ENCODE measurements around the gene RNF149.
A peak's percentile ranks its signal among the peaks of the same experiment; 100 is the strongest.

RNF149 gene

GRCh38 chr2:101337877-101338276, 29.4 kb upstream of the RNF149 start:
- no peak for TF ChIP-seq MYC (IDR thresholded peaks at IDR 0.05; ENCODE audit: low read depth, low read length)
- TF ChIP-seq, protein P1, sequence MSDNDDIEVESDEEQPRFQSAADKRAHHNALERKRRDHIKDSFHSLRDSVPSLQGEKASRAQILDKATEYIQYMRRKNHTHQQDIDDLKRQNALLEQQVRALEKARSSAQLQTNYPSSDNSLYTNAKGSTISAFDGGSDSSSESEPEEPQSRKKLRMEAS (IDR thresholded peaks at IDR 0.05; ENCODE audit: low read depth, low read length) = no peak
- no peak for TF ChIP-seq CTCF (IDR thresholded peaks at IDR 0.05; ENCODE audit: low read depth, low read length)
- TF ChIP-seq POLR2A (IDR thresholded peaks at IDR 0.05; ENCODE audit: extremely low read depth, insufficient read length) = no peak

GRCh38 chr2:101332885-101333766, 24.6 kb upstream of the RNF149 start:
- TF ChIP-seq MYC (IDR thresholded peaks at IDR 0.05; ENCODE audit: low read depth, low read length) (no peak), POLR2A (IDR thresholded peaks at IDR 0.05; ENCODE audit: extremely low read depth, insufficient read length) (no peak), CTCF (IDR thresholded peaks at IDR 0.05; ENCODE audit: low read depth, low read length) (no peak)
- TF ChIP-seq, protein P1 (IDR thresholded peaks at IDR 0.05; ENCODE audit: low read depth, low read length) = no peak
- DNase-seq (ENCODE audit: low read depth) = no peak
- H3K4me3 ChIP-seq (ENCODE audit: low read depth, low read length) = no peak overlapping the region

More at GRCh38 chr2:101337877-101338276, 29.4 kb upstream of the RNF149 start:
- no peak for DNase-seq (ENCODE audit: low read depth)
- H3K4me3 ChIP-seq (ENCODE audit: low read depth, low read length) = no peak overlapping the region

GRCh38 chr2:101331202-101331601, 22.7 kb upstream of the RNF149 start:
- no peak overlapping the region for H3K4me3 ChIP-seq (ENCODE audit: low read depth, low read length)
- no peak for DNase-seq (ENCODE audit: low read depth)
- TF ChIP-seq POLR2A (IDR thresholded peaks at IDR 0.05; ENCODE audit: extremely low read depth, insufficient read length) (no peak), MYC (IDR thresholded peaks at IDR 0.05; ENCODE audit: low read depth, low read length) (no peak), CTCF (IDR thresholded peaks at IDR 0.05; ENCODE audit: low read depth, low read length) (no peak)
- TF ChIP-seq, protein P1 (IDR thresholded peaks at IDR 0.05; ENCODE audit: low read depth, low read length) = no peak

DNA sequence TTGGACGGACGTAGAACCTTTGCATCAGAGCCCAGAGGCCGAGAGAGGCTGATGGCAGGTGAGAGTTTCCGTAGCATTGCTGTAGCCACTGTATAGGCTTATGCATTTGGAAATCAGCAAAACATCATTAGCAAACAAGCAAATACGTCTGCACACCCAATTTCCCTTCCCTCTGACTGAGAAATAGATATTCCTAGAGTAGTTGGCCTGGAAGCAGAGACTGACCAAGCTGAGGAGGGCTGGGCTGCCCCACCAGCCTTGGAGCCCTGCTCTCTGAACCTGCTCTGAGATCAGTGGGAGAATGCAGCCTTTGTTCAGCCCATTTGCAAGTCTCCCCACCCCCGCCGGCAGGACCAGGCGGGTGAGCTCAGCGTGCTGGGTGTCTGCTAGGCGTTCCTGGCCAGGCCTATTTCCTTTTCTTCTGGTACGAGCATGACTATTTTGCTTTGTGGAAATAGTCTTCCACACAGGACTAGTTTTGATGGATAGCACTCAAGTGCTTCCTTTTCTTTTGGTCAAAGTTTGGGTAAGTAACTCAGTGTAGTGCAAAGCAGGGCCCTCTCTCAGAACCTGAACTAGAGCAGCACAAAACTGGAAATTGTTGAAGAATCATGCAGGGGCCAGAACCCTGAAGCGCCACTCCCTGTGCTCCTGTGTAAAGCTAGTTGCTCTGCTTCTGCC, 21.9 kb upstream of the RNF149 start:
- DNase-seq (ENCODE audit: low read depth) = no peak
- TF ChIP-seq POLR2A (IDR thresholded peaks at IDR 0.05; ENCODE audit: extremely low read depth, insufficient read length) (no peak), MYC (IDR thresholded peaks at IDR 0.05; ENCODE audit: low read depth, low read length) (no peak), CTCF (IDR thresholded peaks at IDR 0.05; ENCODE audit: low read depth, low read length) (no peak)
- TF ChIP-seq, protein P1 (IDR thresholded peaks at IDR 0.05; ENCODE audit: low read depth, low read length) = no peak
- H3K4me3 ChIP-seq (ENCODE audit: low read depth, low read length) = no peak overlapping the region

DNA sequence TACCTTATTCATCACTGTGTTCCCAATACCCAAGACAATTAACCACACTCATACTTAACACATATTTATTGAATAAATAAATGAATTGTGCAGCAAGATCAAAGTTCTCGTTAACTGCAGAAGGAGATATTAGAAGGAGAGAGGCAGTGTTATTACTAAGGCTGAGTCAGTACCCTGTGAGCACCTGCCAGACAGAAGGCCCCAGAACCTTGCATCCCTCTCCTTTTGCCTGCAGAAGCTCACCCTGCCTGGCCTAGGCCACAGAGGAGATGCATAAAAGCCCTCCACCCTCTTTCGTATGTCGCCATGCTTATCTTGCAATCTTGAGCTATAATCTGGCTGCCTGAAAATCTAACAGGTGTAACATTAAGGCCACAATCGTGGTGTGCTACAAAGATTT, 20.5 kb upstream of the RNF149 start:
- TF ChIP-seq, protein P1 (IDR thresholded peaks at IDR 0.05; ENCODE audit: low read depth, low read length) = no peak
- TF ChIP-seq CTCF (IDR thresholded peaks at IDR 0.05; ENCODE audit: low read depth, low read length) (no peak), MYC (IDR thresholded peaks at IDR 0.05; ENCODE audit: low read depth, low read length) (no peak), POLR2A (IDR thresholded peaks at IDR 0.05; ENCODE audit: extremely low read depth, insufficient read length) (no peak)
- peak; percentile 39 for DNase-seq (ENCODE audit: low read depth)
- no peak overlapping the region for H3K4me3 ChIP-seq (ENCODE audit: low read depth, low read length)

Data from NB4 (cell line).